ENCODE results near the gene DCDC2B. TPM values are rescaled to one million over a fixed set of nuclear protein-coding genes. Genes with fewer than 3 reads are reported as not detected.
A peak's percentile ranks its signal among the peaks of the same experiment; 100 is the strongest.

The DCDC2B gene
- total RNA-seq, 1 donor from 2014 or later, result 3.2 TPM

GRCh38 chr1:32249831-32250525 is 41.1 kb downstream of the DCDC2B start:
- peaks cover 61% of the 10 kb centered on the region for H3K4me1 ChIP-seq
- H3K27me3 ChIP-seq (ENCODE audit: low read depth), result peaks cover 4% of the 10 kb centered on the region
- intact Hi-C loops (cut with DNase I), result no loop called here
- peak overlapping the region; percentile 41 for H3K4me3 ChIP-seq
- no peak for TF ChIP-seq CTCF (IDR thresholded peaks at IDR 0.05)
- no peak for DNase-seq
- H3K36me3 ChIP-seq, result no peaks in the 10 kb centered on the region
- H3K9me3 ChIP-seq, result no peaks in the 10 kb centered on the region
- ATAC-seq, result peak; percentile 48 to 61
- H3K27ac ChIP-seq, result peak overlapping the region; percentile 81

- ATAC-seq (no peak), DNase-seq (no peak)
- no peak for TF ChIP-seq CTCF (IDR thresholded peaks at IDR 0.05)
- H3K27ac ChIP-seq, result peak within 1 kb of the TSS; percentile 81
- H3K4me1 ChIP-seq, result peaks cover 57% of the 10 kb centered on the region
- H3K36me3 ChIP-seq, result no peaks in the 10 kb centered on the region
- H3K9me3 ChIP-seq, result no peaks in the 10 kb centered on the region
- peak within 1 kb of the TSS; percentile 41 for H3K4me3 ChIP-seq
- peaks cover 4% of the 10 kb centered on the region for H3K27me3 ChIP-seq (ENCODE audit: low read depth)
- intact Hi-C loops (cut with DNase I), result no loop called here
These were observed 42.2 kb downstream of the DCDC2B start, which contains the start of gene LCK for GRCh38 chr1:32250893-32251716. LCK (plus strand) TSS chr1:32251265; CDS start chr1:32274330, 23,065 bp downstream.

GRCh38 chr1:32255072-32256071 is 46.5 kb downstream of the DCDC2B start:
- no peaks in the 10 kb centered on the region for H3K9me3 ChIP-seq
- no peak for DNase-seq
- intact Hi-C loops (cut with DNase I), result no loop called here
- no peaks in the 10 kb centered on the region for H3K36me3 ChIP-seq
- H3K27me3 ChIP-seq (ENCODE audit: low read depth), result no peaks in the 10 kb centered on the region
- peaks cover 19% of the 10 kb centered on the region for H3K4me1 ChIP-seq
- H3K27ac ChIP-seq, result no peak overlapping the region
- H3K4me3 ChIP-seq, result no peak overlapping the region
- no peak for TF ChIP-seq CTCF (IDR thresholded peaks at IDR 0.05)
- no peak for ATAC-seq

GRCh38 chr1:32256473-32257226 is 47.8 kb downstream of the DCDC2B start:
- no peak for ATAC-seq
- no peaks in the 10 kb centered on the region for H3K27me3 ChIP-seq (ENCODE audit: low read depth)

More at GRCh38 chr1:32256473-32257226, 47.8 kb downstream of the DCDC2B start:
- Histone ChIP-seq H3K36me3 (no peaks in the 10 kb centered on the region), H3K27ac (no peak overlapping the region), H3K4me3 (no peak overlapping the region), H3K4me1 (peaks cover 14% of the 10 kb centered on the region), H3K9me3 (no peaks in the 10 kb centered on the region)
- no peak for TF ChIP-seq CTCF (IDR thresholded peaks at IDR 0.05)
- DNase-seq, result no peak
- intact Hi-C loops (cut with DNase I), result no loop called here

All from lower lobe of right lung (tissue), 2 donors.